Large intestine (tissue), 3 donors: ENCODE measurements around the gene AATK. TPM values are rescaled to one million over a fixed set of nuclear protein-coding genes. Genes with fewer than 3 reads are reported as not detected.

Experiments used
- DNase-seq, 2 donors: peaks; one replicate each; pipeline versions ENCODE4 v3.0.0 to v3.0.0-alpha.2; 2013
- H3K27ac ChIP-seq: one replicate; pipeline ENCODE4 v1.5.1; 2013; ENCODE audit warnings: low read length
- H3K27me3 ChIP-seq: 2 replicates; pipeline ENCODE4 v1.6.1; 2013; ENCODE audit warnings: low read length; ENCODE audit not compliant: control insufficient read depth, insufficient read depth
- H3K36me3 ChIP-seq: 2 replicates; pipeline ENCODE4 v1.6.1; 2013; ENCODE audit warnings: low read length; ENCODE audit not compliant: control insufficient read depth, insufficient read depth
- H3K4me1 ChIP-seq: one replicate; pipeline ENCODE4 v1.6.1; 2013; ENCODE audit warnings: low read length; ENCODE audit not compliant: control insufficient read depth, insufficient read depth
- H3K4me3 ChIP-seq: one replicate; pipeline ENCODE4 v1.5.1; 2013; ENCODE audit warnings: low read length
- H3K9me3 ChIP-seq: one replicate; pipeline ENCODE4 v1.6.1; 2013; ENCODE audit warnings: mild to moderate bottlenecking, low read depth, low read length, moderate library complexity; ENCODE audit not compliant: control insufficient read depth
- WGBS: methylation state at CpG from one replicate; pipeline ENCODE4 v1.1.5; 2013; ENCODE audit warnings: low lambda C conversion rate; ENCODE audit not compliant: insufficient coverage; 5-methylcytosine and 5-hydroxymethylcytosine counted together
- polyA plus RNA-seq: library from polyadenylated mRNA; unstranded; fragments of 120-200 nt; gene quantifications from one replicate; pipeline ENCODE4 v1.2.1, GENCODE V29; 2013

AATK gene
- polyA plus RNA-seq, 1 donor: 81.2 TPM

- Histone ChIP-seq H3K27ac (no peak overlapping the region), H3K4me3 (no peak overlapping the region), H3K4me1 (no peaks in the 10 kb centered on the region), H3K27me3 (no peaks in the 10 kb centered on the region), H3K36me3 (no peaks in the 10 kb centered on the region), H3K9me3 (no peaks in the 10 kb centered on the region)
- WGBS: no CpG with 5 or more reads among the region's 26 CpGs
- no peak for DNase-seq
Observed at GRCh38 chr17:81068411-81069134, 97.4 kb downstream of the AATK start.

- H3K27ac ChIP-seq: no peak overlapping the region
- no peaks in the 10 kb centered on the region for H3K4me1 ChIP-seq
- H3K9me3 ChIP-seq: no peaks in the 10 kb centered on the region
- H3K4me3 ChIP-seq: no peak overlapping the region
- no peak for DNase-seq
- WGBS: no CpG with 5 or more reads among the region's 20 CpGs
- no peaks in the 10 kb centered on the region for H3K36me3 ChIP-seq
- H3K27me3 ChIP-seq: no peaks in the 10 kb centered on the region
Observed at GRCh38 chr17:81067391-81067811, 98.6 kb downstream of the AATK start.

Other genes starting within 250 kb of the AATK start
- 20.4 TPM for gene CHMP6, start 174.4 kb downstream of the AATK start, polyA plus RNA-seq
- 13.6 TPM for gene BAIAP2, start 131.1 kb downstream of the AATK start, polyA plus RNA-seq
- gene PVALEF, start 714 bp downstream of the AATK start, polyA plus RNA-seq: 0.34 TPM
- gene CEP131, start 56.7 kb upstream of the AATK start, polyA plus RNA-seq: 9.0 TPM
- 32.1 TPM for gene TEPSIN, start 72.8 kb upstream of the AATK start, polyA plus RNA-seq
- 42.6 TPM for gene NDUFAF8, start 73.1 kb upstream of the AATK start, polyA plus RNA-seq
- gene SLC38A10, start 129.1 kb upstream of the AATK start, polyA plus RNA-seq: 86.5 TPM
- gene BAHCC1, start 229.2 kb upstream of the AATK start, polyA plus RNA-seq: 21.9 TPM